ENCODE measurements around the gene NLRP1.

Gene NLRP1

GRCh38 chr17:5516060-5516792 lies 68.1 kb downstream of the NLRP1 start:
- DNase-seq (ENCODE audit: low read depth in 2 of 2), result no peak

- no peak for DNase-seq (ENCODE audit: low read depth in 2 of 2)
Measured at GRCh38 chr17:5514976-5515375, 69.3 kb downstream of the NLRP1 start.

GRCh38 chr17:5513628-5514027 lies 70.7 kb downstream of the NLRP1 start:
- no peak for DNase-seq (ENCODE audit: low read depth in 2 of 2)

GRCh38 chr17:5511401-5512225 lies 72.7 kb downstream of the NLRP1 start:
- DNase-seq (ENCODE audit: low read depth in 2 of 2), result no peak

- DNase-seq (ENCODE audit: low read depth in 2 of 2), result no peak
Measured at GRCh38 chr17:5510771-5511170, 73.5 kb downstream of the NLRP1 start.

- no peak for DNase-seq (ENCODE audit: low read depth in 2 of 2)
Measured at GRCh38 chr17:5509482-5509881, 74.8 kb downstream of the NLRP1 start.

- no peak for DNase-seq (ENCODE audit: low read depth in 2 of 2)
Measured at GRCh38 chr17:5508810-5509209, 75.5 kb downstream of the NLRP1 start.

GRCh38 chr17:5506307-5506706 lies 78.0 kb downstream of the NLRP1 start:
- no peak for DNase-seq (ENCODE audit: low read depth in 2 of 2)

- no peak for DNase-seq (ENCODE audit: low read depth in 2 of 2)
Measured at GRCh38 chr17:5502552-5502951, 81.8 kb downstream of the NLRP1 start.

- no peak for DNase-seq (ENCODE audit: low read depth in 2 of 2)
Measured at GRCh38 chr17:5501685-5502084, 82.6 kb downstream of the NLRP1 start.

GRCh38 chr17:5500589-5501391 lies 83.5 kb downstream of the NLRP1 start:
- DNase-seq (ENCODE audit: low read depth in 2 of 2), result peak; percentile 48 to 75

GRCh38 chr17:5500247-5500588 lies 84.1 kb downstream of the NLRP1 start:
- DNase-seq (ENCODE audit: low read depth in 2 of 2), result no peak

GRCh38 chr17:5499476-5500231 lies 84.7 kb downstream of the NLRP1 start:
- DNase-seq (ENCODE audit: low read depth in 2 of 2), result no peak

GRCh38 chr17:5492970-5493369 lies 91.3 kb downstream of the NLRP1 start:
- no peak for DNase-seq (ENCODE audit: low read depth in 2 of 2)

GRCh38 chr17:5488752-5489151 lies 95.6 kb downstream of the NLRP1 start:
- DNase-seq (ENCODE audit: low read depth in 2 of 2), result no peak

GRCh38 chr17:5486206-5487124 lies 97.8 kb downstream of the NLRP1 start, which contains the start of gene MIS12:
Gene MIS12, plus strand, starts transcription at chr17:5486566. Its CDS starts 2,297 bp downstream, at chr17:5488863.
- DNase-seq (ENCODE audit: low read depth in 2 of 2), result peak; percentile 95 to 99

GRCh38 chr17:5485270-5486205 lies 98.8 kb downstream of the NLRP1 start, which contains the start of gene DERL2:
Gene DERL2, minus strand, starts transcription at chr17:5486178. Its CDS starts 17 bp downstream, at chr17:5486161.
- DNase-seq (ENCODE audit: low read depth in 2 of 2), result no peak

GRCh38 chr17:5481451-5481850 lies 102.9 kb downstream of the NLRP1 start:
- no peak for DNase-seq (ENCODE audit: low read depth in 2 of 2)

GRCh38 chr17:5480962-5481361 lies 103.3 kb downstream of the NLRP1 start:
- no peak for DNase-seq (ENCODE audit: low read depth in 2 of 2)

Data from stimulated activated CD8-positive, alpha-beta memory T cell treated with anti-CD3 and anti-CD28 coated beads, Interleukin-7, amount 100 ng/mL, for 4 hours (primary cell).